ENCODE data around the gene PPL.

DNA sequence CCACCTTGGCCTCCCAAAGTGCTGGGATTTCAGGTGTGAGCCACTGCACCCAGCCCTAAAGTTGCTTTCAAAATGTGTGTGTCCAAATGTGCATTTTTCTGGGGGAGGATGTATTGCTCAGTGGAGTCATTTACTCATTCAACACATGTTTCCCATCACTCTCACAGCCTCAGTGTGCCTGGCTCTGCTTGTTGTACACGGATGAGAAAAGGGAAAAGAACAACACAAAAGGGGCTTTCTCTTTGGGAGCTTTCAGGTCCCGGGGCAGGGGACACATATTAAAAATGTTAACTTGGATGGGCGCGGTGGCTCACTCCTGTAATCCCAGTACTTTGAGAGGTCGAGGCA, 1.7 kb upstream of the PPL start:
- no peak for TF ChIP-seq EZH2 (IDR thresholded peaks at IDR 0.05; ENCODE audit: borderline replicate concordance, low read length)
- TF ChIP-seq, protein P1, sequence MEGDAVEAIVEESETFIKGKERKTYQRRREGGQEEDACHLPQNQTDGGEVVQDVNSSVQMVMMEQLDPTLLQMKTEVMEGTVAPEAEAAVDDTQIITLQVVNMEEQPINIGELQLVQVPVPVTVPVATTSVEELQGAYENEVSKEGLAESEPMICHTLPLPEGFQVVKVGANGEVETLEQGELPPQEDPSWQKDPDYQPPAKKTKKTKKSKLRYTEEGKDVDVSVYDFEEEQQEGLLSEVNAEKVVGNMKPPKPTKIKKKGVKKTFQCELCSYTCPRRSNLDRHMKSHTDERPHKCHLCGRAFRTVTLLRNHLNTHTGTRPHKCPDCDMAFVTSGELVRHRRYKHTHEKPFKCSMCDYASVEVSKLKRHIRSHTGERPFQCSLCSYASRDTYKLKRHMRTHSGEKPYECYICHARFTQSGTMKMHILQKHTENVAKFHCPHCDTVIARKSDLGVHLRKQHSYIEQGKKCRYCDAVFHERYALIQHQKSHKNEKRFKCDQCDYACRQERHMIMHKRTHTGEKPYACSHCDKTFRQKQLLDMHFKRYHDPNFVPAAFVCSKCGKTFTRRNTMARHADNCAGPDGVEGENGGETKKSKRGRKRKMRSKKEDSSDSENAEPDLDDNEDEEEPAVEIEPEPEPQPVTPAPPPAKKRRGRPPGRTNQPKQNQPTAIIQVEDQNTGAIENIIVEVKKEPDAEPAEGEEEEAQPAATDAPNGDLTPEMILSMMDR (IDR thresholded peaks at IDR 0.05; ENCODE audit: low read length), result no peak

Data from OCI-LY1 (cell line).